Fibroblast of skin of abdomen (primary cell): Measurements from ENCODE around the gene ZMYND15.

Experiments used
- DNase-seq: peaks from one replicate; pipeline ENCODE4 v3.0.0-alpha.2; 2013

Gene ZMYND15

GRCh38 chr17:4788807-4789700, 49.4 kb downstream of the ZMYND15 start, which contains the start of gene GLTPD2:
TSS of gene GLTPD2 (plus strand) at chr17:4788964. CDS start at chr17:4789012, 48 bp downstream.
- DNase-seq = no peak

GRCh38 chr17:4789701-4789950, 50.0 kb downstream of the ZMYND15 start:
- DNase-seq = no peak

- DNase-seq = peak; percentile 89
Measured at GRCh38 chr17:4789951-4790704, 50.5 kb downstream of the ZMYND15 start.

GRCh38 chr17:4790705-4791088, 51.1 kb downstream of the ZMYND15 start:
- no peak for DNase-seq

- no peak for DNase-seq
Measured at GRCh38 chr17:4795168-4795567, 55.5 kb downstream of the ZMYND15 start.
